Limb (tissue), 2 donors: ENCODE results near the gene GSTM1.

ENCODE experiments used
- DNase-seq, 2 donors: peaks; one replicate each; pipeline ENCODE4 v3.0.0-alpha.2; 2016; ENCODE audit errors: extremely low spot score in 2 of 2

Gene GSTM1

GRCh38 chr1:109687641-109688499 is at the start of gene GSTM1:
Gene GSTM1 (plus strand): TSS chr1:109687817. CDS start chr1:109687874, 57 bp downstream.
- DNase-seq: peak in 1 of 2 donors; percentile 83

DNA sequence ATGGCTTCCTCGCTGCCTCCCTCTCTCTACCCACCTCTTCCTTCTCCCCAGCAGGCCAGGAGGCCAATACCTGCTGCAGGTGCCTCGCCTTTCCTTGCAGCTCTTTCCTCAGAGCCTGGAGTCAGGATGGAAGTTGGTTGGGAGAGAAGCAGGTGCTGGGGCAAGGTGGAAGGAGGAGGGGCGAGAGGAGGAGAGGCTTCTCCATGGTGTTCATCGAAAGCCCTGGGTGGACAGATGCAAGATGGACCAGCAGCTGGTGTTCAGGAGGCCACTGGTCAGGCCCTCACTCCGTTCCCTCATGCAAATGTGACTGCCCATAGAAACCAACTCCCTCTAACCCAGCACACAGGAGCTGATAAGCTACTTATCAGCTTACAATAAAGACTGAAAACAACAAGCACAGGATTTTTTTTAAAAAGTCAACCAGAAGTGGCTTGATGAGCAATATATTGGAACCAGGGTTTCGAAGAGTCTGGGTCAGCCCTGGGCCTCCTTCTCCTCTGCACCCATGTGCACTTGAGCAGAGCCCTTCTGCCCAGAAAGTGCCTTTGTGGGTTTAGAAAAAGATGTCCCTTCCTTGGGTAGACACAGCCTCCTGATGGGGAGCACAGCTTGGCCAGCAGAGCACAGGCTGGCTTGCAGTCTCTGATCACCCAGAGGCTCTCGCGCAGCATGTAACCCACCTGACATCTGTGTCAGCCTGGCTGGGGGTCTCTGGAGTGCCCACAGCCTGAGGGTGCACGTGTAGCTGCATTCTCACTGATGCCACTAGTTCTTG is 48.4 kb upstream of the GSTM1 start:
- no peak for DNase-seq

DNA sequence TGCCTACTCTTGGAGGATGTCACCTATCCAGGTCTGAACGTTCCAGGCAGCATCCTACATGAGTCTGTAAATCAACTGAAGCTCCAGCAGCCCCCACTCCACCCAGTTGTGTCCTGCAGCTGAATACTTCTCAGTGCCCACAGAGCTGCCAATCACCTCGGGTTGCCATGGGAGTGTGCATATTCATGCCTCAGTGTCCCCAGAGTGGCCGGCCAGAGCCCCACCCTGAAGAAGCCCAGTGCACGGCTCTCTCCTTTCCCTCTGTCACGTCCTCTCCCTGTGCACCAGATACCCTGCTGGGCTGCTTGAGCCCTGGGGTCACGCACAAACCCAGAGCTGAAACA is 47.8 kb upstream of the GSTM1 start:
- DNase-seq: no peak

DNA sequence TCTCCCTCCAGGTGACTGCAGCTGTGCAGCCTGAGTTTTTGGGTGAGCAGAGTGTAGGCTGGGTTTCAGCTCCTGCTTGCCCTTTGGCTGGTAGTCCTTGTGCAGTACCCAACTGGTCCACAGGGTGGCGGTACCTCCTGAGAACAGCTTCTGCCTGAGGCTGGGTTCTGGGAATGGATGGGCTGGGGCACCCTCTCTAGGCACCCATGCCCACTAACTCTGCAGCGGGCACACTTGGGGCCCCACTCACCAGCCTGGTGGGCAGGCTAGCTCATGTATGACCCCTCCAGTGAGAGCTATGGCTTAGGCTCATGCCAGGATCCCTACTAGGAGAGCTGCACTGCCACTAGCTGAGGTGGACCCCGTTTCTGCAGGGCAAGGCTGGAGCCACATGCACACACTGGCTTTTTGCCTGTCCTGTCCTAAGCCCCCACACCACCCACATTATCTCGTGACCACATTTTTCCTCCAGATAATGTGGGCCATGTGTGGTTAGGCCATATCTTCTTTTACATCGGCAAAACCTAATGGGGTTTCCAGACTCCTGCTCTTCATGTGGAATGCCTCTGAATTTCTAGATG is 47.2 kb upstream of the GSTM1 start:
- peak in 1 of 2 donors; percentile 86 for DNase-seq

GRCh38 chr1:109641078-109641740 is 46.4 kb upstream of the GSTM1 start:
- no peak for DNase-seq

DNA sequence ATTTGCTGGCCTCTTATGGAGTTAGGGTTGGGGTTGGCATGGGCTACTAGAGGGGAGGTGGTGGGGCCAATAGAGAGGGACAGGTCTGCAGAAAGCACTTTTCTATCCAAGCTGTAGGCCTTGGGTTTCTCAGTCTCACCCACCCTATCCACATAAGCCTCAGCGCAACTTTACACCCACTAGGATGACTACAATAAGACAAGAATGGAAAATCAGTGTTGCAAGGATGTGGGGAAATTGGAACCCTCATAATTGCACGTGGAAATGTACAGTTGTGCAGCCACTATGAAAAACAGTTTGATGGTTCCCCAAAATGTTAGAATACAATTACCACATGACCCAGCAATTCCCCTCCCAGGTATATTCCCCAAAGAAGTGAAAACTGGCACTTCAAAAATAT is 45.8 kb upstream of the GSTM1 start:
- no peak for DNase-seq

- DNase-seq: no peak
Observed at GRCh38 chr1:109642626-109643025, 45.0 kb upstream of the GSTM1 start.

DNA sequence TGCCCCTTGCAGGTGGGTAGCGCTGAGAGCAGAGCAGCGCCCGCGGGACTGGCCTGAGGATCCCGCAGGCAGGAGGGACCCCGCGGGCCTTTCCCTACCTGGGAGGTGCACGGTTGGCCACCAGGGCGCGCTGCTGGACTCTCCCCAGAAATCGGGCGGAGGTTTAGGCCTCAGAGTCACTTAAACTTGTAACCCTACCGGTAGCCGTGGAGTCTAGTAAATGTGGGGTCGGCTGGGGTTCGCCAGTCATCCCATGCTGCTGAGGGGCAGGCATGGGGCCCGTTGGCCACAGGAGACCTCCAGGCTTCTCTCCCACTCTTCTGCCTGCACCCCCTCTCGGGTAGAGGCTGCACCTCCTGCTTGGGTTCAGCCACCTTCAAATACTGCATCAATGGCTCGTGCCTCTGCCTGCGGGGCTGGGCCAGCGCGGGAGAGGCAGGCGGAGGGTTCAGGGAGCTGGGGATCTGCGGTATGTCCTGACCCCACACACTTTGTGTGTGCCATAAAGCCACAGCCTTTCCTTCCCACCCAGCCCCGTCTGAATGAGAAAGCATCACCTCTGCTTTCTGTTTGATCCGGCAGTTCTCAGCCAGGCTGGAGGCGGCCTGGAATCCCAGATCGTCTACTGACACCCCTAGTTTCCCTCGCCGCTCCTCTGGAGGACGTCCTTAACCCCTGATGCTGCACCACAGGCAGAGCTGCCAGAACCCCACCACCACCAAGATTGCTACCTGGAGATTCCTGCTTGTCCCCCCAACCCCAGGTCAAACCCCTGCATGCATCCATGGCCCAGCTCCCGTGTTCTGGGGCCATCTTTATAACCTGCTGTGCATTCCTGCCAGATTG is 44.0 kb upstream of the GSTM1 start:
- DNase-seq: peak in 1 of 2 donors; percentile 86

DNA sequence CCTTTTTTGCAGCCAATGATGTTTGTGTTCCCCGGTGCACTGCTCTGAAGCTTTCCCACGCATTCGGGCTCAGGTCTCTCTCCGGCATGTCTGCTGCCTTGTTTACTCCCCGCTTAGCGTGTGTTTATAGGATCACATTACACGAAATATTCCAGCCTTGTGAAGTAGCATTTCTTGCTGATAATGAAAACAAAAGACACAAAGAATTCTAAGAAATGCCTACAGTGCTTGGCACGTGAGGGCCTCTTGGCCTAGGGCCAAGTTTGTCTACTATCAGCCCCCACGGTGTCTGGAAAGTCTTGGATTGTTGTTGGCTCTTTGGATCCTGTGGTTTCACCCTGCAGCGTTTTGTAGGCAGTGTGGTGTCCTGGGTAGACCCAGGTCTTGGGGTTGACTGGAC is 42.9 kb upstream of the GSTM1 start:
- DNase-seq: no peak

DNA sequence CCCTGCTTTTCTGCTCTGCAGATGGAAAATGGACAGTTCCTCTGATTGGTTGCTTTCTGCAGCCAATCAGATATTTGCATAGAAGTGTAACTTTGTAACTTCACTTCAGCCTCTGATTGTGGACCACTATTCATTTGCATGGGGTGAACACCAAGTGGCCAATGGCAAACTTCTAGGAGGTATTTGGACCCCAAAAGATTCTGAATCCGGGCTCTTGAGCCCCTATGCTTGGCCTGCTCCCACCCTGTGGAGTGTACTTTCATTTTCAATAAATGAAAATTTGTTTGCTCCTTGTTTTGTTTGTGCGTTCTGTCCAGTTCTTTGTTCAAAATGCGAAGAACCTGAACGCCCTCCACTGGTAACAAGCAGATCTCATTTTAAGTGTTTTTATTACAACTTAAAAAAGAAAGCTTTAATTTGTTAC is 38.1 kb upstream of the GSTM1 start:
- no peak for DNase-seq

- DNase-seq: no peak
Observed at GRCh38 chr1:109650609-109651008, 37.0 kb upstream of the GSTM1 start.

GRCh38 chr1:109652402-109652801 is 35.2 kb upstream of the GSTM1 start:
- no peak for DNase-seq

- DNase-seq: no peak
Observed at GRCh38 chr1:109653306-109653705, 34.3 kb upstream of the GSTM1 start.

DNA sequence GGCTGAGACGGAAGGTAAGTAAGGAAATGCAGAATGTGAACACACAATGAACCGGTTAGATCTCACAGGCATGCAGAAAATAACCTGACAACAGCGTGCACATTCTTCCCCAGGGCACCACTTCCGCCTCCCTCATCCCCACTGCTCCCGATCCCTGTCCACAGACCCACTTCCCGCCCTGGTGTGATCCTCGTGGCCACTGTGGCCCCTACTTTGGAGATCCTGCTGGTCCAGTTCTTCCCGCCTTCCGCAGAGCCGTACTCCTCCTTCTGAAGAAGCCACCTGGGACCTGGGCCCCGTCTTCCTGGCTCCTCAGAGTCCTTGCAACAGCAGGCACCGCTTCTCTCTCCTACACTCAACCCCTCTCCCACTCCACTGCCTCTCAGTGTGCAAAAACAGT is 33.1 kb upstream of the GSTM1 start:
- DNase-seq: no peak

DNA sequence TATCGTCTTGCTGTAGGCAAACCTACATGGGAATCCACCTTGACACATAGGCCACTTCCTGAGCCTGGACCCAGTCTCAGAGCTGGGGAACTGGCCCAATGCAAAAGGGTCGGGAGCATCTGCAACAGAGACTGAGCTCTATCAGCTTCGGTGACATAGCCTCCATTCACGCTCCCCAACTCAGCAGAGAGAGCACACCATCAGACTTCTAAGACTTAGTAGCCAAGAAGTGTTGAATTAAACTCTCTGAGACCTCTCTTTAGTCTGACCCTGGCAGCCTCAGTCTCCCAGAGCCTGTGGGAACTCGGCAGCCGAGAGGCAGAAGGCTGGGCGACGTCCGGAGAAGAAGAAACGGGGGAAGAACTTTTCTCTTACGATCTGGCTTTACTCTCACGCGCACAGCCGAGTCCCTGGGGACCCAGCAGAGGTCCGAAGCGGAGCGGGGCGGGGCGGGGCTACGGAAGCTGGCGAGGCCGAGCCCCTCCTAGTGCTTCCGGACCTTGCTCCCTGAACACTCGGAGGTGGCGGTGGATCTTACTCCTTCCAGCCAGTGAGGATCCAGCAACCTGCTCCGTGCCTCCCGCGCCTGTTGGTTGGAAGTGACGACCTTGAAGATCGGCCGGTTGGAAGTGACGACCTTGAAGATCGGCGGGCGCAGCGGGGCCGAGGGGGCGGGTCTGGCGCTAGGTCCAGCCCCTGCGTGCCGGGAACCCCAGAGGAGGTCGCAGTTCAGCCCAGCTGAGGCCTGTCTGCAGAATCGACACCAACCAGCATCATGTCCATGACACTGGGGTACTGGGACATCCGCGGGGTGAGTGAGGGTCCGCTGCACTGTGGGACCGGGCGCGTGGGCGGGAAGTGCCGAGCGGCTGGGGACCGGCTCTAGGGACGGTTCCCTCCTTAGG is 31.8 kb upstream of the GSTM1 start, which contains the start of gene GSTM4:
TSS of gene GSTM4 (plus strand) at position 485 of the 905 bp plus-strand sequence. CDS start at position 776, 291 bp downstream.
- DNase-seq: peak; percentile 60 to 84

DNA sequence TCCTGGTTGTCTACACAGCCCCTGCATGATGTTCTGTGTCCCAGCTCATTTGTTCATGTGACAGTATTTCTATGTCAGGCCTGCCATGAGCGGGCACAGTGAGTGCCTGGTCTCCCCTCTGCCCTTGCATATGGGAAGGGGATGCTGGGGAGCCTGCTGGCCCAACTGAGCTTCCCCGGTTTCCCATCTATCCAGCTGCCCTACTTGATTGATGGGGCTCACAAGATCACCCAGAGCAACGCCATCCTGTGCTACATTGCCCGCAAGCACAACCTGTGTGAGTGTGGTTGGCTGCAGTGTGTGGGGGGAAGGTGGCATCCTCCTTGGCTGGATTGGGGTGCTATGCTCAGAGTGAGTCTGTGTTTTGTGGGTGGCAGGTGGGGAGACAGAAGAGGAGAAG is 30.2 kb upstream of the GSTM1 start:
- no peak for DNase-seq

DNA sequence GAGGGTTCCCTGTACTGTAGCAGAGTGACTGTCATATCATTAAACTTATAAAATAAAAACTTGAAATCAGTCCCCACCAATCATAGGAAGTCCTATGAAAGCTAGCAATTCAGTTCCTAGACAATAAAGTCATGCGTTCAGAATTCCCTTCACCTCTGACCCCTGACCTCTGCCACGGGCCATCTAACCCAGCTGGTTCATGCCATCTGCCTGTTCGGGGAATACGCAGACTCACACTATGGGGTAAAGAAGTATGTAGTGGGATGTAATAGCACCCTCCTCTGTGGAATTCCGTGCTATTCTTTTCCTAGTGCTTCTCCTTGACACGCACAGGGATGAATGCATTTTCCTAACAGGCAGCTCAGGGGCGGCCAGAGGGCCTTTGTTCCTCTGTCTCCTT is 29.6 kb upstream of the GSTM1 start:
- DNase-seq: no peak

GRCh38 chr1:109658533-109659042 is 29.0 kb upstream of the GSTM1 start:
- no peak for DNase-seq

- DNase-seq: no peak
Observed at GRCh38 chr1:109659145-109659544, 28.5 kb upstream of the GSTM1 start.
